HG02970 (cell line): ENCODE results near the gene CLIP4.

Experiments
- ATAC-seq: cut with Tn5 transposase; IDR thresholded peaks from one replicate; pipeline ENCODE4 v1.9.1; 2021; ENCODE audit warnings: mild to moderate bottlenecking, moderate library complexity, moderate number of reproducible peaks; ENCODE audit not compliant: unreplicated experiment, low FRiP score

CLIP4 gene

DNA sequence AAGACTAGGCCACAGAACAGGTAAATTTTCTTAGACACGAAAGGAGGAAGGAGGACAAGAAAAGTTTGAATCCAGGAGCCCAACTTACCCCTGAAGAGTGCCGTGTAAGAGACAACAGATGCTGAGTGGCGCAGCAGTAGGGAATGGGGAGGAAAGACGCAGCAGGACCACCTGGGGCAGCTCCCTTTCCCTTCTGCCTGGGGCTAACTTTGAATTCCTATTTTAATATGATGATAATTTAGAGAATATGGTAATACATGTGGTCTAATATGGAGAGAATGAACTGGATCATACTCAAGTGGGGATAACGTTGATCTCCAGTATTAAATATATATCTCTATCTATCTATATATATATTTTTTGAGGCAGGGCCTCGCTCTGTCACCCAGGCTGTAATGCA, 69.3 kb downstream of the CLIP4 start:
- ATAC-seq = no peak

DNA sequence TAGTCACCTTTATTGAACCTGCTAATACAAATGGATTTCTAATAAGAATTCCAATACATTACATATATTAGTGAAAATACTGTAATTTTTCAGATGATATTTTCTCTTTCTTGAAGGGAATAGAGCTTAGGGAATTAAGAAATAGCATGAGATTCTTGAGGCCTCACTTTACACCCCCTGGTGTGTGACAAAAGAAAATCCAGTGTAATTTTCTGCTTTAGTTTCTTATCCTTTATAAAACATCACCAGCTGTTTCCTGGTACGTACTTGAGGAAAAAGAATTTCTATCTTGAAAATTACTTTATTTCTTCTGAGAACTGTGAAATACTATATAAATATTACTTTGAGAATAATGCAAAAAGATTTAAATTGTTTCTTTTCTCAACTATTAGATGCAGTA, 71.6 kb downstream of the CLIP4 start:
- no peak for ATAC-seq

DNA sequence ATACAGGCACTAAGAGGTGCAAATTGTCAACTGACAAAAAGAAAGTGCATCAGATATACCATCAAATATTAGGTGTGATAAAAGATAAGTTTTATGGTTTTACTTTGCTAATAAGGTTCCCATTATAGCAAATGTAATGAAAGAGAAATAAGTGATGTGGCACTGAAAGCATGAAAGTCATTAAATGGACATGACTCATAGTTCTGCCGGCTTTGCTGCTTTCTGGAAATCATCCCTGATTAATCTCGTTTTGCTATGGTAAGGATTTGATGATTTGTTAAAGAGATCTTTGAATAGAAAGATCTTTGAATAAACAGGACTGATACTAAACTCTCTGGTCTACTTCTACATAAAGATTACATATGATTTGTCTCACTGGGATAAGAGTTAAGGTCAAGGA, 72.7 kb downstream of the CLIP4 start:
- ATAC-seq = no peak

DNA sequence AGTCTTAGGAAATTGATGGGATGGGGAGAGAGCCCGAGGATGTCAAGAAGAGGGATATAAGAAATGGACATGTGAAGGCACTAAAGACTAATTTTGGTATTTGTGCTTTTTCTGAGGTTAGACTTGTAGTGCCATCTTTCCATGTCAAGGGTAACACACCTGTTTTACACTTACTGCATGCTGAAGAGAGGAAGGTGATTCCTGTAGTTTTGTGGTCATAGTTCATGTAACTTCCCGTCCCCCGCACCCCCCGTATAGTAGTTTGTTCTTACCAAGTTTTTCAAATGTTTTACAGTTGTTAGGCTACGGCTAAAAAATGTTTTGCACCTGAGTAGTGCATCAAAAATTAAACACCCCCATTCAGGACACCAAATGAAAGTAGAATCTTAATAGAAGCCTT, 73.8 kb downstream of the CLIP4 start:
- ATAC-seq = no peak

DNA sequence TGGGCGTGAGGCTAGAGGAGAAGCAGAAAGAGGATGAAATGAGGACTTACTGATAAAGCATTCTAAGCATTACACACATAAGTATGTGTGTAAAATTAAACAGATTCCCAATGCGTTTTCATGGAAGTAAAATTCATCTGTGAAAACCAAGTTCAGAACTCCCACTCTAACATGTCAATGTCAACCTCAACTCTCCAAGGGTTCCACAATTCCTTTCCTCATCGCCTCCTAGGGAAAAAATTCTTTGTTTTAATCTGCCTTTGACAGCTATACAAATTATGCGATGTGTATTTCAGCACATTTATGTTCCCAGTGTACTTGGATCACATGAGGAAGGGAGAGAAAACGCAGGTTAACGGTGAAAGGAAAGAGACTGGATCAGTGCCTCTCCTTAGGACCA, 76.6 kb downstream of the CLIP4 start:
- no peak for ATAC-seq

DNA sequence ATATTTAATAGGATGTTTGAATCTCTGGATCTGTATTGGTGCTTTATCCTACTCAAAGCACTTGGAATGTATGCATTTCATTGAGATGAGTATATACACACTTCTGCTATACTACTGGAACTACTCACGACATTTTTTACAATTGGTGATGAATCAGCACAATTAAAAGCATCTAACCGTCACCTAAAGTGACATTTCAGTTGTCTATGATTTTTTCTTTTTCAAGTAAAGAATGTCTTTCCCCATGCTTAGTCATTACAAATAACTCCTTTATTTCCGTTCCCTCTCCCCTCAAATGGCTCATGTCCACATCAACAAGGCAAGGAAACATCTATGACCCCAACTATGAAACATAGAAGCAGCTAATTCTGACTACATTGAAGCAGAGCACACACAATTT, 77.3 kb downstream of the CLIP4 start:
- no peak for ATAC-seq

DNA sequence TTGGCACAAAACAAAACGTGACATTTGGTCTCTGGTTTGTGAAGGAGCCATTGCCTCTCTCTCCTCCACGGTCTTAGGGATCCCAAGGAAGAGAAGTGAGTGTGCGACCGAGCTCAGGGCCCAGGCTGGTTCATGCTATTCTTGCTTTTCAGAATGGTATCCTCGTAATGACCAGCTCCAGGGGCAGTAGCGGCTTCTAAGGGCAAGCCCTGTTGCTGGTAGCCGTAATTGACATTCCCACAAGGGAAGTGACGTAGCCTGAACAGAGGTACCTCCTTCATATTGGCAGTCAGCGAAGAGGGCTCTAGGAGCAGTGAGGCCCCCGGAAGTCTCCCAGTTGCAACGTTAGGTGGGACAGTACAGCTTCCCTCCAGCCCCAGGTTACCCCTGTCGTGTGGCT, 77.9 kb downstream of the CLIP4 start:
- no peak for ATAC-seq

DNA sequence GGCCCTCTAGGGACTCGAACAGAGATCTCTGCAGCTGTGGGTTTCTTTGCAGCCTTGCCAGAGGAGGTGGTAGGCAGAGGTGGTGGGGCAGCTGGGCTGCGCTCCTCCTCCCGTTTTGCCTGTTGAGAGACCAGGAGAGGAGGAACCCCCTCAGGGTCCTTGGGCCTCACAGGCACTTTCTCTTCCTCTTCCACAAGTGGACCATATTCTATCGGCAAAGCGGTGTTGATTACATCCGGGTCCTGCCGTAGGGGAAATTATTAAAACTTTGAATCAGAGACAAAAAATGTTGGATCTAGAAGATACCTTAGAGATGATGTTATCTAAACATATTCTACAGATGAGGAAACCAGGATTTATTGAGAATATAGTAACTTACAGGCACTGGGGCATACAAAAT, 78.5 kb downstream of the CLIP4 start:
- ATAC-seq = no peak

DNA sequence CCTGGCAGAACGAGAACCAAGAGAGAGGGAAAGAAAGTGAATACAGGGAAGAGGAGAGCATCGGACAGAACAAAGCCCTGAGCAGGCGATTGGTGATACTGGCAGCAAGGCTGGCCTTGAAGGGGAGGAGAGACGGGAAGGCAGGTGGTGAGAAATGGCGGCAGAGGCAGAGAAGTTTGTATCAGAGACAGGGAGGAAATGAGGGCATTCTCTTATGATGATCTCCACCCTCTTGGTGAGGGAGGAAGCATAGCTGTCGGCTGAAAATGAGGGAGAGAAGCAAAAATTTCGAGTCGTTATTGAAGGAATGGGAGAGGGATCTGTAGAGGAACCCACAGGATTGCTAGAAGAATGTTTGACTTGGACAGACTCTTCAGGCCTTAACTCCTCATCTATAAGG, 80.6 kb downstream of the CLIP4 start:
- ATAC-seq = no peak

DNA sequence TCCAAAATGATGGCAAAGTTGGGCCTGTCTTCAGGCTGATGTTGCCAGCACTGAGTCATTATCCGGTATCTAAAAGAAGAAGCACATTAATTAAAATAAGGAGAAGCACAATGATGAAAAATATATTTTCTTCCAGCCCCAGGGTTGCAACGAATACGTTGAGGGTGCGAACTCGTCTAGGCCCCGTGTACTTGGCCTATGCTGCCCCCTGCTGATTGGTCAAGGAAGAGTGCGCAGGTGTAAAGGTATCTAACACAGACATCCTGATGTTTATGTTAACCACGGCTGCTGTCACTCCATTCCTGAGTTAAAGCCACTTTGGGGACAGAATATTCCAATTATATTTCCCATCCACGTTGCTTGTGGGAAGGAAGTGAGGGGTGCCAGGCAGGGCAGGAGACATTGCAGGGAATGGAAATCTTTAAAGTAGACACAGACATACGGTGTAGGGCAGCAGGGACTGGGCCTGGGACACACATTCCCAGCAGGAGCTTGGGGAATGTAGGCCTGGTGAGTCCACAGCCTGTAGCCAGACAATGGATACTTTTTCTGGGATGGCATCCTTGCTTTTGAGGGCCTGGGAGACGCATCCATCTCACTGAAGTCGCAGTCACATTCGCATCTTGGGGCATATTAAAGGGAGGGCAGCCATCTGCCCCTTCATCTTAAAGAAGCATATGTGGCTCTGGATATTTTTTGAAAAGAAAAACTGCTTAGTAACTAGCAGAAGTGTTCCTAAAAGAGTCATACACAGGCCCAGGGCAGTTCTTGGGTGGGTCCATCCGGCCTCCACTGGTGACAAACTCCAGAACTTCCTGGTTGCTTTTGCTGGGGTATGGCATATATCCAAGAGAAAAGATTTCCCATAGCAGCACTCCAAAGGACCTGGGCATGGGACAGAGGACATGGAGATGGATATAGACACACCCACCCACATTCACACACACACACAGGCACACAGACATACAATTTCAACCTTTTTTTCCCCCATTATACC, 81.9 kb downstream of the CLIP4 start:
- ATAC-seq = no peak

DNA sequence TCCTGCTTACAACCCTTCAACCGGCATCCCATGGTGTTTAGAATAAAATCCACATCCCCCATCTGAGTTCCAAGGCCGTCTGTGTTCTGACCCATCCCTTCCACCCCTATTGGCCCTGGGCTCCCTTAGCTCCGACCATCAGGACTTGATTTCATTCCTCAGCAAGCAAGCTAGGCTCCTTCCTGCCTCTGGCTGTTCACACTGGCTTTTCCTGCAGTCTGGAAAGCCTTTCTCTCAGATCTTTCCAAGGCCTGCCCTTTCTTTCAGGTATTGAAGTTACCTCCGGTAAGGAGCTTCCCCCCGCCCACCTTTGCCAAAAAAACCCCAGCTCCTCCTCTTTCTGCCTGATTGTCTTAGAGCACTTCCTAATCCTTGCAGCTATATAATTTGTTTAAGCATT, 86.8 kb downstream of the CLIP4 start:
- ATAC-seq = no peak

DNA sequence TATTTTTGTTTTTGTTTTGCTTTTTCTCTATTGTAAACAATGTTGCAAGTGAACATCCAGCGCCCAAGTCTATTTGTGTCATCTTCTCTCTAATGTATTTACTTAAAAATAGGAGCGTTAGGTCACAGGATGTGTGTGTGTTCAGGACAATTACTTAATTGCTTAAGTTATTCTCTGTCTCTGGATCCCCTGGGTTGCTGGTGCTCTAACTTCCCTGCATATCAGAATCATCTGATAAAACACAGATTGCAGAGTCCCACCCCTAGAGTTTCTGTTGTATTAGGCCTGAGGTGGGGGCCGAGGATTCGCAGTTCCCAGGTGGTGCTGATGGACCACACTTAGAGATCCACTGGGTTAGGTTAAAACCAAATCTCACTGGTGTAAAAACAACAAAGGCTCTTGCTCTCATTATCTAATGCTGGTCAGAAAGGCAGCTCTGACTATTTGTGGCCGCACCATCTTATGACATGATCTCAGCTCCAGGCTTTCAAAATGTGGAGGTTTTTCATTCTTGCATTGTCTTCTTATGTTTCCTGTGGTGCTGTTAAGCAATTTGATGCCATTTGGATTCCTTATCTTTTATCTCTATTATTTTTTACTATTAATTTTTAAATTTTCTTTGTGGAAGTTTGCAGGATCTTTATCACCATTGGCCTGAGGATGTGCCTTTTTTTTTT, 87.7 kb downstream of the CLIP4 start:
- no peak for ATAC-seq

DNA sequence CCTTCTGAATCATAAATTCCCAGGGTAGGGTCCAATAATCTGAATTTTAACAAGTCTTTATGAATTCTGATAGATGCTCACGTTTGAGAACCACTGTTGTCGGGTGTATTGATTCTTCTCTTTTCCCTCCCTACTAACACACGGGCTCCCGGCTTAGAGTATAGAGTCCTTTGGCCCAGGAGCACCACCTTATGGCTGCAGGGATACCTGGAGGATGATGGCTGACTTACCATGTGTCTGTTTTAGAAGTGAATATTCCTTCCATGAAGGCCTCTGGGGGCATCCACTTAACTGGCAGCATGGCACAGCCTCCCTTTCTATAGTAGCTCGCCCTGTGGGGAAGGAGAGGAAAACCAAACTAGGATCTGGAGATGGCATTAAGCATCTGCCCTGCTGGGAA, 91.7 kb downstream of the CLIP4 start:
- no peak for ATAC-seq

DNA sequence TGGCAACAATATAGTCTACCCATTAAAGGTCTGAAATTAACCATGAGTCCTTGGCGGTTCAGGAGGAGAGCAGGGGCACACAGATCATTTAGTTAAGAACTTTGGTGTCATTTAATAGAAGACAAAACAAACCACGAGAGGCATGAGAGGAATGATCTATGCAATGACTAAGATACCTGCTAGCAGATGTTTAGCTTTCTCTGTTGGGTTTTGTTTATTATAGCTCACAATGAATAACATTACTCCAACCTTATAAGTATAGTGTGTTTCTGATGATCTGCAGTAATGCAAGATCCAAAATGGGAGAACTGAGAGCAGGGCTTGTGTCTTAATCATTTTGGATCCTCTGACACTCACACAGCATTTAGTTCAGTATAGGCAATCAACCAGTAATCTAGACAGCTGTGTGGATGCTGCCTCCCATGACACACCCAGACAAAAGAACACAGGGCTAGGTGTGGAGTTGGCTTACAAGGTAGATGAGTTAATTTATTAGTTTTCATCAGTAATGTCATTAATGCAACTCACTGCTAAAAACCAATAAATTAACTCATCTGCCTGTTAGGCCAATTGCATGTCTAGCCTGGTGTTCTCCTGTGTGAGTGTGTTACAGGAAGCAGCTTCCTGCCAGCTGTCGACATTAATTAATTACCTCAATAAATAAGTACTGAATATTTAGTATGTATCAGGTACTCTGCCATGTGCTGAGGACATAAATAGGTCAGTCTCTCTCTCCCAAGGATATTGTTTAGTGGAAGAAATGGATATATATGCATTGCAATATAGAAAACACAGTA, 92.3 kb downstream of the CLIP4 start:
- no peak for ATAC-seq

DNA sequence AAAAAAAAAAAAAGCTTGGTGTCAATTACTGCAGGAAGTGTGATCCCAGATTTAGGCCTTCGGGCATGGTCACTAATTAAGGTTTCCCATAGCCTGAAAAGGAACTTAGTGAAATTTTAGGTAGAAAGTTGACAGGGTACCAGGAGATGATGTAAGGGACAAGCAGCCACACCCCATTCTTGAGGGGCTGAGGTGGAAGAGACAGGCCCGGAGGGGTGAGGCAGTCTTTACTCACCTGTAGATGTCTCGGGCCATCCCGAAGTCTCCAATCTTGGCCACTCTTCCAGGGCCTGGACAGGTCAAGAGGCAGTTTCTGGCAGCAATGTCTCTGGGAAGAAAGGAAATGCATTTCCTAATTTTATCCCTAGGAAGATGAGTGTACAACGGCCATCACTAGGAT, 94.3 kb downstream of the CLIP4 start:
- no peak for ATAC-seq

DNA sequence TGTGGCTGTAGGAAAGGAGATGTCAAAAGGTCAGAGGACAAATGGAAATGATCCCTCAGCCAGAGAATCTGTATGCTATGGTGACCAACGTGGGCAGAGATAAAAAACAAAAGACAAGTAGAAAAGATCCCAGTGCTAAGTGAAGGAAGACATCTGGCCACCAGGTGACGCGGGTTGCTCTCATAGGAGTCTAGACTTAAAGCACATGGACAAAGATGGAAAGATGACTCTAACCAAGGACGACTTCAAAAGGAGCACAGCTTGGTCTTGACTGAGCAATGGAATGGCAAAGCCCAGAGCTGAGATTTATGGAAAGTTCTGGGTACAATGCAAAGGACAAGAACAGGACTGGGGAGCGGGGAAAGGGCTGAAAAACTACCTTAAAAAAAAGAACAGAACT, 96.8 kb downstream of the CLIP4 start:
- no peak for ATAC-seq

DNA sequence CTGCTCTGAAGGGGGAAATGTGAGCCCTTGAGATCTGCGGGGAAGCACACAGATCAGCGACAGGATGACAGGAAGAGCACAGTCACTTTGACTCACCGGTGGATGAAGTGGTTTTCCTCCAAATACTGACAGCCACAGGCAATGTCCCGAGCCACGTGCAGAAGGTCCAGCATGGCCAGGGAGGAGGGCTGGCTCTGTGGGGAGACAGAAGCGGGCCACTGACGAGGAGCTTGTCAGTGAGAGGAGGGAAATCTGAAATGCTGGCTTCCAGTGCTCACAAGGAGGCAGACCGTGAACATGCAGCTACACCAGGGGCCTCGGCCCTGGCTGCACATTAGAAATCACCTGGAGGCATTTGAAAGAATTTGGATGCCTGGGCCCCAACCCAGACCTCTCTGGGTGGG, 98.7 kb downstream of the CLIP4 start:
- no peak for ATAC-seq

DNA sequence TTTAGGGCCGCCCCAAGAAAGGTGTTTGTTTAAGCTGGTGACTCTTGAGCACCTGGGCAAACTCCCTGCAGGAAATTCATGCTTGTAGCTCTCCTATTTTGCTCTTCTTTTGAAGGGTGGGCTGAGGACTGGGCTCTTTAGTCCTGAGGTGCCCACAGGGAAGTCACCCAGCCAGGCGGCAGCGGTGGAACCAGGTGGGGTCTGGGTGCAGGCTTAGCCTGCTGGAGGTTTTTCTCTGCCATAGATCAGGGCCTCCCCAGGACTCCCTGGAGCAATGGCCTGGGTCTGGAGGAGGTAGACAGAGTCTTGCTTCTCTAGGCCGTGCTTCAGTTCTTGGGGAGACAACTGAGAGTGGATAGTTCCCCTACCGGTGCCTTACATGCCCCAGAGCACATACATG, 99.9 kb downstream of the CLIP4 start:
- ATAC-seq = no peak

DNA sequence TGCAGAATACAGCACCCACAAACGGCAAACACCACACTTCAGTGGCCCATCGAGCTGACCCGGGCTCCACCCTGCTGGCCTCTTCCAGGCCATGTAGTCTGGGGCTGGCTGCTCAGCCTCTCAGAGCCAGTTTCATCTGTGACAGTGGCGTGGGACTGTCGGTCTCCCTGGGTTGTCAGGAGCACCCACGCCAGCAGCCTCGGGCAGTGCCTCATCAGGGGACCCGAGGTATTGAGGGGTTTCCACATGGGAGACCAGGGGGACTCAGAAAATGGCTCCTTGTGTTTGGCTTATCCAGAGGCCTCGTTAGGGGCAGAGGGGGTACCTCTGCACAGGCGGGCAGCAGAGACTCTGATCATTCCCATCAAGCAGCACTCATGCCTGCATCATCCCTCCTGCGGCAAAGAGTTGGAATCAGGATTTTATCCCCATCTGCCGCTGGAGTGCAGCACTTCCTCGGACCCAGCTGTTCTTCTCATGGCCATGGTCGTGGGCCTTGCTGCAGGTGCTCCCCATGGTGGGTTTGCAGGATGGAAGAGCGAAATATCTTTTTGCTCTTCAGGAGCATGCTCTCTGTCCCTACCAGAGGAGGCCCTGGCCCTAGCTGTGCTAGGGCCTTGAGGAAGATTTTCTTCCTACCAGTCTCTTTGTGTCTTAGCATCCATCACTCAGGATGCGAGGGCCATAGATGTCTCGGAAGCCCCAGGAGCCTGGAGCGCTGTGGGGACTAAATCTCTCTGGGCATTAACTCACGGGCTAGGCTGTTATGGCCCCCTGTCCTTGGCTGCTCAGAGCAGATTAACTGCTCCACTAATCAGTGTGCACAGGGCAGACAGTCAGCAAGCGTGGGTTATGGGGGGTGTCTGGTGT, 100.8 kb downstream of the CLIP4 start:
- no peak for ATAC-seq

DNA sequence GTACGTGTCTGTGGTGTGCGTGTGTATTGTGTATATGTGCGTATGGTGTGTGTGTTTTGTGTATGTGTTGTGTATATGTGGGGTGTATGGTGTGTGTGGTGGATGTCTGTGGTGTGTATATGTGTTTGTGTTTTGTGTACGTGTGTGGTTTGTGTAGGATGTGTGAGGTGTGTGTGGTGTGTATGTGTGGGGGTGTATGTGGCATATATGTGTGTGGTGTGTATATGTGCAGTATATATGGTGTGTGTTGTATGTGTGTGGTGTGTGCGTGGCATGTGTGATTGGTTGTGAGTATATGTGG, 101.3 kb downstream of the CLIP4 start:
- no peak for ATAC-seq
